ENCODE results near the gene BCR. TPM values are rescaled to one million over a fixed set of nuclear protein-coding genes. Genes with fewer than 3 reads are reported as not detected.

Gene BCR
- total RNA-seq, 4 donors from 2014 or later = 19.2 to 63.5 (median 24.8) TPM

GRCh38 chr22:23145878-23146470 is 34.3 kb upstream of the BCR start:
- TF ChIP-seq CTCF (IDR thresholded peaks at IDR 0.05; ENCODE audit: low read depth) = no peak

GRCh38 chr22:23146478-23147205 is 33.7 kb upstream of the BCR start:
- no peak for TF ChIP-seq CTCF (IDR thresholded peaks at IDR 0.05; ENCODE audit: low read depth)

- no peak for TF ChIP-seq CTCF (IDR thresholded peaks at IDR 0.05; ENCODE audit: low read depth)
Observed at GRCh38 chr22:23147617-23148387, 32.5 kb upstream of the BCR start.

GRCh38 chr22:23149743-23150238 is 30.5 kb upstream of the BCR start:
- TF ChIP-seq CTCF (IDR thresholded peaks at IDR 0.05; ENCODE audit: low read depth) = no peak

GRCh38 chr22:23150762-23151161 is 29.5 kb upstream of the BCR start:
- TF ChIP-seq CTCF (IDR thresholded peaks at IDR 0.05; ENCODE audit: low read depth) = no peak

GRCh38 chr22:23151827-23152226 is 28.5 kb upstream of the BCR start:
- no peak for TF ChIP-seq CTCF (IDR thresholded peaks at IDR 0.05; ENCODE audit: low read depth)

Data from subcutaneous adipose tissue (tissue), 4 donors.